A673 (cell line): ENCODE measurements around the gene EIF3F.

ENCODE experiments used
- CTCF ChIP-seq: fragments of 300-800, 200-600 bp; sonication (generic); conservative IDR thresholded peaks from 2 replicates; pipeline ENCODE4 v1.5.1; 2017; ENCODE audit warnings: low read depth, mild to moderate bottlenecking, antibody characterized with exemption, low read length, moderate library complexity, mixed read lengths
- EZH2 ChIP-seq: fragments of 200-600 bp; sonication (generic); IDR thresholded peaks from 2 replicates; pipeline ENCODE4 v1.6.1; 2017; ENCODE audit warnings: borderline replicate concordance, low read depth, mild to moderate bottlenecking, mixed read lengths, antibody characterized with exemption, low read length; ENCODE audit not compliant: poor library complexity, severe bottlenecking

GRCh38 chr11:8049084-8049483 is 61.9 kb downstream of the EIF3F start:
- TF ChIP-seq CTCF (no peak), EZH2 (no peak)
